Progenitor cell of endocrine pancreas (in vitro differentiated cells): ENCODE measurements around the gene TFAM. TPM values are rescaled to one million over a fixed set of nuclear protein-coding genes. Genes with fewer than 3 reads are reported as not detected.

Source experiments
- DNase-seq: peaks from one replicate; pipeline ENCODE4 v3.0.0; 2021; ENCODE audit warnings: low spot score; ENCODE audit not compliant: unreplicated experiment
- H3K27ac Mint-ChIP-seq: 2 replicates; pipeline ENCODE4 v1.8.0; 2021; ENCODE audit warnings: mild to moderate bottlenecking, moderate library complexity, mixed read lengths
- H3K27me3 Mint-ChIP-seq: 2 replicates; pipeline ENCODE4 v1.8.0; 2021; ENCODE audit warnings: mixed read lengths
- H3K36me3 Mint-ChIP-seq: 2 replicates; pipeline ENCODE4 v1.8.0; 2022; ENCODE audit warnings: mixed read lengths; ENCODE audit not compliant: insufficient read depth
- H3K4me1 Mint-ChIP-seq: 2 replicates; pipeline ENCODE4 v1.8.0; 2021; ENCODE audit warnings: low read depth, mixed read lengths
- H3K4me3 Mint-ChIP-seq: 2 replicates; pipeline ENCODE4 v1.8.0; 2021; ENCODE audit warnings: low read depth, mild to moderate bottlenecking, moderate library complexity, mixed read lengths
- H3K9me3 Mint-ChIP-seq: 2 replicates; pipeline ENCODE4 v1.8.0; 2021; ENCODE audit warnings: low read depth, mixed read lengths
- CTCF ChIP-seq: fragments of 200-600 bp; sonication (generic); IDR thresholded peaks from one replicate; pipeline ENCODE4 v1.5.0; 2021; ENCODE audit warnings: antibody characterized with exemption, mild to moderate bottlenecking; ENCODE audit not compliant: unreplicated experiment
- total RNA-seq: library from RNA; stranded (reverse); gene quantifications from 2 replicates; pipeline ENCODE4 v1.2.1, GENCODE V29; 2021

Gene TFAM
- total RNA-seq, 1 donor from 2014 or later = 53.5 TPM

GRCh38 chr10:58348571-58349033 lies 36.6 kb upstream of the TFAM start:
- Mint-ChIP-seq H3K27ac (peak overlapping the region; percentile 45), H3K4me1 (peaks cover 20% of the 10 kb centered on the region), H3K36me3 (peaks cover 12% of the 10 kb centered on the region), H3K27me3 (no peaks in the 10 kb centered on the region), H3K4me3 (no peak overlapping the region), H3K9me3 (no peaks in the 10 kb centered on the region)
- TF ChIP-seq CTCF = no peak
- no peak for DNase-seq

GRCh38 chr10:58350023-58350422 lies 35.2 kb upstream of the TFAM start:
- H3K4me1 Mint-ChIP-seq = peaks cover 20% of the 10 kb centered on the region
- no peak for TF ChIP-seq CTCF
- DNase-seq = no peak
- H3K27ac Mint-ChIP-seq = peak overlapping the region; percentile 25
- peaks cover 12% of the 10 kb centered on the region for H3K36me3 Mint-ChIP-seq
- no peak overlapping the region for H3K4me3 Mint-ChIP-seq
- H3K9me3 Mint-ChIP-seq = no peaks in the 10 kb centered on the region
- no peaks in the 10 kb centered on the region for H3K27me3 Mint-ChIP-seq

- Mint-ChIP-seq H3K4me1 (peaks cover 20% of the 10 kb centered on the region), H3K27ac (no peak overlapping the region), H3K36me3 (peaks cover 8% of the 10 kb centered on the region), H3K9me3 (no peaks in the 10 kb centered on the region), H3K4me3 (no peak overlapping the region), H3K27me3 (no peaks in the 10 kb centered on the region)
- TF ChIP-seq CTCF = no peak
- DNase-seq = no peak
Observed at GRCh38 chr10:58350619-58351323, 34.4 kb upstream of the TFAM start.

GRCh38 chr10:58351616-58352578 lies 33.3 kb upstream of the TFAM start:
- H3K4me3 Mint-ChIP-seq = no peak overlapping the region
- H3K4me1 Mint-ChIP-seq = peaks cover 20% of the 10 kb centered on the region
- H3K27me3 Mint-ChIP-seq = no peaks in the 10 kb centered on the region
- no peak for DNase-seq
- H3K9me3 Mint-ChIP-seq = no peaks in the 10 kb centered on the region
- H3K27ac Mint-ChIP-seq = no peak overlapping the region
- TF ChIP-seq CTCF = no peak
- H3K36me3 Mint-ChIP-seq = peaks cover 3% of the 10 kb centered on the region

GRCh38 chr10:58352956-58353610 lies 32.1 kb upstream of the TFAM start:
- Mint-ChIP-seq H3K27ac (no peak overlapping the region), H3K4me1 (peaks cover 17% of the 10 kb centered on the region), H3K36me3 (no peaks in the 10 kb centered on the region), H3K9me3 (no peaks in the 10 kb centered on the region), H3K27me3 (no peaks in the 10 kb centered on the region), H3K4me3 (no peak overlapping the region)
- no peak for DNase-seq
- TF ChIP-seq CTCF = no peak
